ENCODE data around the gene PVR.
"Not testable (repeated sequence)": the region's sequence is repeated elsewhere in the genome, so short reads cannot be mapped to it uniquely, and the experiment has no call there.

PVR gene, protein sequence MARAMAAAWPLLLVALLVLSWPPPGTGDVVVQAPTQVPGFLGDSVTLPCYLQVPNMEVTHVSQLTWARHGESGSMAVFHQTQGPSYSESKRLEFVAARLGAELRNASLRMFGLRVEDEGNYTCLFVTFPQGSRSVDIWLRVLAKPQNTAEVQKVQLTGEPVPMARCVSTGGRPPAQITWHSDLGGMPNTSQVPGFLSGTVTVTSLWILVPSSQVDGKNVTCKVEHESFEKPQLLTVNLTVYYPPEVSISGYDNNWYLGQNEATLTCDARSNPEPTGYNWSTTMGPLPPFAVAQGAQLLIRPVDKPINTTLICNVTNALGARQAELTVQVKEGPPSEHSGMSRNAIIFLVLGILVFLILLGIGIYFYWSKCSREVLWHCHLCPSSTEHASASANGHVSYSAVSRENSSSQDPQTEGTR

DNA sequence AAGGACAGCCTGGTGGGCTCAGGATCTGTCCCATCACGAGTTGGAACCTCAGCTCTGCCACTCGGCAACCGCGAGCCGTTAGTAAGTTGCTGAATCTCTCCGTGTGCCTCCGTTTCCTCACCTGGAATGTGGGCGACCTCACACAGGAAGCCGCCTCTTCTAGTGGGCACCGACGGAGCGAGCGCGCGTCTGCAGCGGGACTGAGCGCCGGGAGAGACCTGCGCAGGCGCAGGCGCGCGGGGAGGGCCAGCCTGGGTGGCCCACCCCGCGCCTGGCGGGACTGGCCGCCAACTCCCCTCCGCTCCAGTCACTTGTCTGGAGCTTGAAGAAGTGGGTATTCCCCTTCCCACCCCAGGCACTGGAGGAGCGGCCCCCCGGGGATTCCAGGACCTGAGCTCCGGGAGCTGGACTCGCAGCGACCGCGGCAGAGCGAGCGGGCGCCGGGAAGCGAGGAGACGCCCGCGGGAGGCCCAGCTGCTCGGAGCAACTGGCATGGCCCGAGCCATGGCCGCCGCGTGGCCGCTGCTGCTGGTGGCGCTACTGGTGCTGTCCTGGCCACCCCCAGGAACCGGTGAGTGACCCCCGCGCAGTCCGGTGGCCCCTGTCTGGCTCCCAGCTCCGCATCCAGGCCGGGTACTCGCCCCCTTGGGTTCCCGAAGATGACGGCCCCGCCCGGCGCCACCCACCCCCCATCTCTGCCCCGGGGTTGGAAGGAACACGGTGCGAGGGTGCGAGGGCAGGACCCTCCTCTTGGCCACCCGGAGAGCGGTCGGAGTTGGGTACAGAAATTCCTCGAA is at the start of gene PVR:
Gene PVR, plus strand, starts transcription at position 306 of the 797 bp plus-strand sequence. Its CDS starts 187 bp downstream, at position 493.
- DNase-seq, result peak; percentile 75

GRCh38 chr19:44596428-44597130 is 47.1 kb upstream of the PVR start:
- DNase-seq, result no peak

- DNase-seq, result no peak
Measured at GRCh38 chr19:44597131-44597491, 46.6 kb upstream of the PVR start.

DNA sequence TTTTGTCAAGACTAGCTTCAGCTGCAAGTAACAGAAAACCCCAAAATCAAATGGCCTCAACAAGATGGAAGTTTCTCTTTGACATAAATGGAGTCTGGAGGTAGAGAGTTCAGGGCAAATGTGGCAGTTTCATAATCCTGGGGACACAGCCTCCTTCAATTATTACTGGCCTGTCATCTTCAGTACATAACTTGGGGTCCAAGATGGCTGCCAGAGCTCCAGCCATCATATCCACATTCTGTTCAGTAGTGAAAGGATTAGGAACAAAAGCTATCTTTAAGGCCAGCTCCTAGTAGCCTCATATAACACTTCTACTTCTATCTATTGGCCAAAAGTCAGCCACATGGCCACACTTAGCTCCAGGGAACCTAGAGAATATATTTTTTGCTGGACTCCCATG is 45.4 kb upstream of the PVR start:
- DNase-seq, result no peak

DNA sequence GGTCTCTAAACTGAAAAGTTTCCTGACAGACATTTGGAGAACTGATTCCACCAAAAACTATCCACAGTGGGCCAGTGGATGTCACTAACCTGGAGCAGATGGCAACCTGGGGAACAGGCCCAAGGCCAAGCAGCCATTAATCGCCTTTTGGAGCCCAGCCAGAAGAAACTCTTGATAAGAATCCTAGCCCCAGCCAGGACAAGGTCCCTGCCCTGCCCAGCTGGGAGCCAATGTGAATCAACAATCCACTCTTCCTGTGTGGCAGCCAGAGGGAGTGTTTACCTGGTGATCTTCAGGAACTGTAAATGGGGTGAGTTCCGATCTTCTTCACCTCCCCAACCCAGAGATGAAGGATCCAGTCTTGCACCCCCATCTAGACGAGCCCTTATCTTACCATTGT is 44.8 kb upstream of the PVR start:
- no peak for DNase-seq

- no peak for DNase-seq
Measured at GRCh38 chr19:44600466-44600865, 43.2 kb upstream of the PVR start.

DNA sequence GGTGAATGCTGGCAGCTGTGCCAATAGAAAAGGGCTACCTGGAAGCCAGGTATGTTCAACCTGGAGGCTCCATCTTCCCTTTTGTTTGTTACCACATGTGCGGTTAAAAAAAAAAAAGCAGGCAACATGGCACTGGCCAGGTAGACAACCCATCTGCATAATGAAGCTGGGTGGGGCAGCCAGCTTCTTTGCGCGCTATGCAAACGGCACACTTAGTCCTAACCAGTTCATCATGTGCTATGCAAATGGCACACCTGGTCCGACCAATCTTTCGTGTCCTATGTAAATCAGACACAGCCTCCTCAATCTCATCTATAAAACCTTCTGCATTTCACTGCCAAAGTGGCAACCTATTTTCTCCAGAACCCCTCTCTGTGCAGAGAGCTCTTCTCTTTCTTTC is 41.6 kb upstream of the PVR start:
- DNase-seq, result no peak

- no peak for DNase-seq
Measured at GRCh38 chr19:44603201-44603945, 40.3 kb upstream of the PVR start.

DNA sequence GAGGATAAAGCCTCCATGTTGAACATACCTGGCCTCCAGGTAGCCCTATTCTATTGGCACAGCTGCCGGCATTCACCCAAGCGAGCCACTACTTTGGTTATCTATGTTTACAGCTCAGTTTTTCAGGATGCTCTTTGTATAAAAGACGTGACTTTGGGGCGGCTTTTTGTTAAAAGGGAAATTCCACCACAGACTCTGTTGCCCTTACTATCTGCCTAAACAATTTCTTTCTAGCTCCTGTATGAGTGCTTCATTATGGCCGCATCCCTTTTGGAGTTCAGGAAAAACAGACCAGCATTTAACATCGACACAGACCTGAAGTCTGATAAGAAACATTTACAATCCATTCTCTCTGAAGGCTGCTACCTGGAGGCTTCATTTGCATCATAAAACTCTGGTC is 39.5 kb upstream of the PVR start:
- DNase-seq, result no peak

DNA sequence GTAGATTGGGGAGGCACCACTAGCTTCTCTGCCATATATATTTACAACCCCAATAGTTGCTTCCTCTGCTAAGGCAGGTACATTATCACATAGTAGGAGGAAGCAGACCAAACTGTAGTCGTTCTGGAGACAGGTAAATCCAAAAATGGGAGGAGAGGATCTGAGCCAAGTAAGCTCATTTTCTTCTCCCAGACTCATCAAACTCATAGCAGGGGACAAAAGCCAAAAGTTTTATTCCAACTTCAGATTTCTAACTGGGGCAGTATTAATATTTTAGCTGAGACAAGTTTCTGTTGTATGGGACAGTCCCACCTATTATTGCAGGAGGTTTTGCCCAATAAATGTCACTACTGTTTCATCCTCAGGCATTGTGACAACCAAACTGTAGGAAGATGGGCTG is 38.2 kb upstream of the PVR start:
- DNase-seq, result no peak

DNA sequence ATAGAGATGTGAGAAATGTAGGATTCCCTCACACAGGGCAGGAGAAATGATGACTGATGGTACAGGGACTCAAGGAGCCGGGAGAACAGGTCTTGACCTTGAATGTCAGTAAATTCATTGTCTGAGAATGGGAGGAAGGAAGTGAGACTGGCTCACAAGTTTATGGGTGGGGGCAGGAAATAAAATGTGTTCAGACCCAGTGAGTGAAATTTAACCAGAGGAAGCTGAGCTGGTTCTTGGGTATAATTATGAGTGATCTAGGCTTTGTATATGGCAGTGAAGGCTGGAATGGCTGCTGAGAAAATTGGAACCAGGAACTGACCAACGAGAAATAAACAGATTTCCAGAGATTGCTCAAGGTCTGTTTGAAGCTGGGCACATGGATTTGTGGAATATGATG is 36.7 kb upstream of the PVR start:
- DNase-seq, result no peak

DNA sequence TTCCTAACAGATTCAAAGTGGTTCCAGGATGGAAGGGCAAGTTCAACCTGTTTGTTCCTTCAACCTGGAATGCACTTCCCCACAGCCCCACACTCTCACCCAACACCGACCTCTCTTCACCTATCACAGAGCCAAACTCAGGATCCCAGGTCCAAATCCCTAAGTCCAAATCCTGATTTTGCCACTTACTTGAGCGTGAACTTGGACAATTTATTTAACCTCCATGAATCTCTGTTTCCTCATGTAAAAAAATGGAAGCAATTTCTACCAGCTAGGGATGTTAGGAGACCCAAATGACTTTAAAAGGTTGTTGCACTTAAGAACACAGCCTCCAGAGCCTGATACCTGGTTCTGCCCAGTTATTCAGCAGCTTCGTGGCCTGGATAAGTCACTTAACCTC is 35.8 kb upstream of the PVR start:
- no peak for DNase-seq

- DNase-seq, result no peak
Measured at GRCh38 chr19:44608391-44608821, 35.3 kb upstream of the PVR start.

GRCh38 chr19:44609219-44609618 is 34.5 kb upstream of the PVR start:
- no peak for DNase-seq

DNA sequence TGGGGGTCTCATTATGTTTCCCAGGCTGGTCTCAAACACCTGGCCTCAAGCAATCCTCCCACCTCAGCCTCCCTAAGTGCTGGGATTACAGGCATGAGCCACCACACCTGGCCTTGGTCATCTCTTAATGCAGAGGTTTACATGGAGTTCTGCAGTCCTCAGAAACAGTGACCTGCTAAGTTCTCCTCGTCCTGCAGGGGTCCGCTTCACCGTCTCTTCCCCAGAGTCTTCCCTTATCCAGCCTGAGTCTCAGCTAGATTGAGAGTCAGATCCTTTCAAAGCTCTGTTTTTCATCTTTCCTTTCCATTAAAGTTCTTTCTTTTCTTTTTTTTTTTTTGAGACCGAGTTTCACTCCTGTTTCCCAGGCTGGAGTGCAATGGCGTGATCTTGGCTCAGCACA is 33.2 kb upstream of the PVR start:
- DNase-seq, result not testable (repeated sequence)

DNA sequence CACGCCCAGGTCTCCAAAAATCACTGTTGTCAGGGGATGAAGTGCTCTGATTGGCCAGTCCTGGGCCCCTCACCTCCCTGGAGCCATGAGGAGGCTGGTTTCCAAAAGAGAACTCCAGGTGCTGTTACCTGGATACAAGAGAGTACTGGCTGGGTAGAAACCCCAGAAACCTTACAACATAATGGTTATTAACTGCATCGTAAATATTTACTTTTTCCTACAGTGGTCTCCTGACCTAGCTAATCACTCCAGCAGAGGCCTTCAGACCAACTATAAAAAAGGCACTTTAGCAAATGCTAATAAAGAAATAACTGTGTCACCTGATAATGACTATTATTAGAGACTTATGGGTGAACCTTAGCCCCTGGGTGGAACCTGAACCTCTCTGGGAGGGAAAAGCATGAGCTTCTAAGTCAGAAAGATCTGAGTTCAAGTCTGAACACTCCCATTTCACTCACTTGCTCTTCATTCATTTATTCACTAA is 31.9 kb upstream of the PVR start:
- DNase-seq, result no peak

DNA sequence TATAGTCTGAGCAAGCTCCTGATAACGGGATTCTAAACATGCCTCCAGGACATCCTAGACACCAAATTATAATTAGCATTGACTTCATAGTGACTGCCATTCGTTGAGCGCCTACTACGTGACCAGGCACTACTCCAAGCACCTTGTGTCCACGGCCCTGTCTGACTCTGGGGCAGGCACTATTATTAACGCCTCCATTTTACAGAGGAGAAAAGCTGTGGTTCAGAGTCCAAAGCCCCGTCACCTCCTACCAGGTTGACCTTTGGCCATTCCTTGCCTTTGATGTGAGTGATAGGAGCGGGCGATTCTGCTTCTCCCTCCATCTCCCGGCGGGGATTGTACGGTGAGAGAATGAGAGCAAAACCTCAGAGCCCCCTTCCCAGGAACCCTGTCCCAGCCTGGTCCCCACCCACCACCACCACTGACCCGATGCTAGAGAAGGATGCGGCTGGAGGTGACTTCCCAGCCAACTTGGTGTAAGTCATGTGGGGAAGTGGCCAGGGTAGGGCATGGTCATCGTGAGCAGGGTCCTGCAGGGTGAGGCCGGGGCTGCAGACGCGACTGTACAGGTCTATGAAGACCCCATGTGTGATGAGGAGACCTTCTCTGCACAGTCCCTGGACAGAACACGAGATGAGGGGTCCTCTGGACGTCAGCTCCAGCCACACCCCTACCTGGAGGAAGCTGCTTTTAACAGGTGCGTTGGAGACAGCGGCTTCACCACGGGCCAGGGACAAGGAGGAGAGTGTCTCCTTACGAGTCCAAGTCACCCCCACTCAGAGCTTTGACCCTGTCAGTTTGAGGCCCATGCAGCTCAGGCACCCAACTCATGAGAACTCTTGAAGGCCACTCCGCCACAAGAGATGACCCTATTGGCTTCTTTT is 30.2 kb upstream of the PVR start, which contains the start of gene IGSF23:
Gene IGSF23, plus strand, starts transcription at position 269 of the 884 bp plus-strand sequence. Its CDS starts 83 bp downstream, at position 352.
- DNase-seq, result no peak

DNA sequence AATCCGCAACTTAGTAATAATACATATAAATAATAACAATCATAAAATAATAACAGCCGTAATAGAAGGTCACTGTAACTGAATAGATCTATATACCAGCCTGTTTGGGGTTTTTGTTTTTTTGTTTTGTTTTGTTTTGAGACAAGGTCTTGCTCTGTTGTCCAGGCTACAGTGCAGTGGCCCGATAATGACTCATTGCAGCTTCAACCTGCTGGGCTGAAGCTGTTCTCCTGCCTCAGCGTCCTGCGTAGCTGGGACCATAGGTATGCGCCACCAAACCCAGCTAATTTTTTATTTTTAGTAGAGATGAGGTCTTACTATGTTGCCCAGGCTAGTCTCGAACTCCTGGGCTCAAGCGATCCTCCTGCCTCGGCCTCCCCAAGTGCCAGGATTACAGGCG is 29.4 kb upstream of the PVR start:
- DNase-seq, result no peak

DNA sequence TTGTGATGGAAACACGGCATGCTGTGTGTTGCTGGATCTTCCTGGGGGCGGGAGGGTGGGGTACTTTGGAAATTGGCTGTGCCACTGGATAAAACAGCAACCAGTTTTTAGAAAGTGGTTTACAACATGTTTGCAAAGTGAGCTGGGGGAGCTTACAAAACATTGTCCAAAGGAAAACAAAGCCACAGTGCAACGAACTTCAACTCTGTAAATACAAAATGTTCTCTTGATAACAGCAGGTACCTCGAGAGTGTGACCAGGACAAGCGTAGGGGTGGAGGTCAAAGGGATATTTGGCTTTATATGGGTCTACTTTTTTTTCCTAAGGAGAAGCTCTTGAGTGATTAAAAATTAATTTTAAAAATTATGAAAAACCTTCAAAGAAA is 27.9 kb upstream of the PVR start:
- no peak for DNase-seq

- DNase-seq, result no peak
Measured at GRCh38 chr19:44617110-44617880, 26.4 kb upstream of the PVR start.
